ENCODE results near the gene ATF7.
"Not testable (repeated sequence)": the region's sequence is repeated elsewhere in the genome, so short reads cannot be mapped to it uniquely, and the experiment has no call there.

DNA sequence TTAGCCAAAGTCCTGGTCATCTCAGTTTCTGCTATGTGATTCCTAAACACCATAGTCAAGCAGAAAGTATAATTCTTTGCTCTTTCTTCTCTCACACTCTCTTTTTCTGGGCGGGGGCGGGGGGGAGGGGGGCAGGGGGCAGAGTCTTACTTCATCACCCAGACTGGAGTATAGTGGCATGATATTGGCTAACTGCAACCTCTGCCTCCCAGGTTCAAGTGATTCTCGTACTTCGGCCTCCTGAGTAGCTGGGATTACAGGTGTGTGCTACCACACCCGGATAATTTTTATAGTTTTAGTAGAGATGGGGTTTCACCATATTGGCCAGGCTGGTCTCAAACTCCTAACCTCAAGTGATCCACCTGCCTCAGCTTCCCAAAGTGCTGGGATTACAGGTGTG lies 60.8 kb downstream of the ATF7 start:
- not testable (repeated sequence) for TF ChIP-seq CTCF, POLR2A (IDR thresholded peaks at IDR 0.05)
